Bronchial epithelial cell (primary cell): ENCODE measurements around the gene ABTB2. TPM values are rescaled to one million over a fixed set of nuclear protein-coding genes. Genes with fewer than 3 reads are reported as not detected.
A peak's percentile ranks its signal among the peaks of the same experiment; 100 is the strongest.
"Not testable (repeated sequence)": the region's sequence is repeated elsewhere in the genome, so short reads cannot be mapped to it uniquely, and the experiment has no call there.

ENCODE experiments used
- DNase-seq: peaks from one replicate; pipeline ENCODE4 v3.0.0-alpha.2; 2010; ENCODE audit warnings: low read depth
- FAIRE-seq: peaks from 2 replicates; lab custom pipeline; 2011; peaks lifted over from hg19 to GRCh38; lab: Jason Lieb, UNC
- H3K27me3 ChIP-seq: 2 replicates; pipeline ENCODE4 v1.5.1; 2011; ENCODE audit warnings: low read length; ENCODE audit not compliant: control insufficient read depth, insufficient read depth
- H3K36me3 ChIP-seq: 2 replicates; pipeline ENCODE4 v1.5.1; 2011; ENCODE audit warnings: low read length; ENCODE audit not compliant: control insufficient read depth, insufficient read depth
- H3K4me3 ChIP-seq: 2 replicates; pipeline ENCODE4 v1.5.1; 2011; ENCODE audit warnings: mild to moderate bottlenecking, low read depth, low read length, control low read depth
- CTCF ChIP-seq: IDR thresholded peaks from 2 replicates; pipeline ENCODE4 v1.5.1; 2011; ENCODE audit warnings: mild to moderate bottlenecking, moderate library complexity, low read length, control low read depth, inconsistent platforms; ENCODE audit not compliant: insufficient read depth, severe bottlenecking
- total RNA-seq: library from RNA; depleted of rRNA; stranded (reverse); fragments of >200 nt; gene quantifications from 2 replicates; pipeline ENCODE4 v1.2.1, GENCODE V29; 2014

The ABTB2 gene
- total RNA-seq, 1 donor from 2014 or later: 0.53 TPM

GRCh38 chr11:34249439-34249838 lies 108.4 kb downstream of the ABTB2 start:
- no peak overlapping the region for H3K4me3 ChIP-seq
- DNase-seq: no peak
- FAIRE-seq: no peak
- no peaks in the 10 kb centered on the region for H3K27me3 ChIP-seq
- TF ChIP-seq CTCF: no peak
- H3K36me3 ChIP-seq: no peaks in the 10 kb centered on the region

GRCh38 chr11:34246511-34246910 lies 111.3 kb downstream of the ABTB2 start:
- H3K36me3 ChIP-seq, H3K27me3 ChIP-seq, H3K4me3 ChIP-seq, FAIRE-seq, DNase-seq: not testable (repeated sequence)

GRCh38 chr11:34245041-34245440 lies 112.8 kb downstream of the ABTB2 start:
- no peak overlapping the region for H3K4me3 ChIP-seq
- no peak for DNase-seq
- no peak for TF ChIP-seq CTCF
- no peak for FAIRE-seq
- no peaks in the 10 kb centered on the region for H3K27me3 ChIP-seq
- H3K36me3 ChIP-seq: no peaks in the 10 kb centered on the region

- TF ChIP-seq CTCF: no peak
- H3K4me3 ChIP-seq: no peak overlapping the region
- peak; percentile 92 for DNase-seq
- FAIRE-seq: no peak
- H3K36me3 ChIP-seq: no peaks in the 10 kb centered on the region
- H3K27me3 ChIP-seq: no peaks in the 10 kb centered on the region
These were observed 114.0 kb downstream of the ABTB2 start for GRCh38 chr11:34243600-34244464.

- DNase-seq: peak; percentile 83
- Histone ChIP-seq H3K27me3 (no peaks in the 10 kb centered on the region), H3K36me3 (no peaks in the 10 kb centered on the region), H3K4me3 (no peak overlapping the region)
- FAIRE-seq: no peak
- no peak for TF ChIP-seq CTCF
These were observed 115.7 kb downstream of the ABTB2 start for GRCh38 chr11:34242037-34242625.

- H3K4me3 ChIP-seq: no peak overlapping the region
- DNase-seq (no peak), FAIRE-seq (no peak)
- H3K36me3 ChIP-seq: no peaks in the 10 kb centered on the region
- TF ChIP-seq CTCF: no peak
- H3K27me3 ChIP-seq: no peaks in the 10 kb centered on the region
These were observed 117.7 kb downstream of the ABTB2 start for GRCh38 chr11:34240150-34240494.
